NCI-H2171 (cell line): ENCODE measurements around the gene MTIF3.
"Not testable (repeated sequence)": the region's sequence is repeated elsewhere in the genome, so short reads cannot be mapped to it uniquely, and the experiment has no call there.

ENCODE experiments used
- DNase-seq: peaks from one replicate; lab custom pipeline; 2025; lab: John Stamatoyannopoulos, UW

Gene MTIF3

DNA sequence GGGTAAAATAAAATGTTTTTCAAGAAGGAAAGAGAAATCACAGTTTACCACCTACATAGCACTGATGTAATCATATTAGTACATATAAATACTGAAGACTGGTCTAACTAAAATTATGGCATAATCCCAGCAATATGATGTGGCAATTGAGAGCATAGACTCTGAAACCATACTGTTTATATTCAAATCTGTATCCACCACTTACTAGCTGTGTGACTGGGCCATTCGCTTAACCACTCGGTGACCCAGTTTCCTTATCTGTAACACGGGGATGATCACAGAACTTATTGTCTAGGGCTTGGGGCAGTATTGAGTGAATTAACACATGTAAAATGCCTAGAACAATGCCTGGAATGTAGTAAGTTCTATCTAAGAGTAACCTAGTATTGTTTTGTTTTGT is 39.0 kb downstream of the MTIF3 start:
- DNase-seq, result no peak

DNA sequence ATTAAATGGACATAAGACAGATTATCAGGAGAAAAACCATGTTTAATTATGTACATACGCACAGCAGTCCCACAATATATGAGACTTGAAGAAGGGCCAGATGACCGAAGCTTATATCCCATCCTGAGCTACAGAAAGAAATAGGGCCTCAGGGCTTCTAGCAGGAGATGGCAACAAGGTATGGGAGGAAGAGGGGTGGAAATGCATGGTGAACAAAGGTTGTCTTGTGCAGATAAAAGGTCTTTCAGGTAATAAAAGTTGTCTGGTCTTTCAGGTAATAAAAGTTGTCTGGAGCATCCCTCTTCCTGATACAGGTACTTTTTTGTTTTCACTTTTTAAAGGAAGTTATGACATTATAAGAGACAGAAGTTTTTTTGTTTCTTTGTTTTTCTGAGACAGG is 41.4 kb downstream of the MTIF3 start:
- no peak for DNase-seq

DNA sequence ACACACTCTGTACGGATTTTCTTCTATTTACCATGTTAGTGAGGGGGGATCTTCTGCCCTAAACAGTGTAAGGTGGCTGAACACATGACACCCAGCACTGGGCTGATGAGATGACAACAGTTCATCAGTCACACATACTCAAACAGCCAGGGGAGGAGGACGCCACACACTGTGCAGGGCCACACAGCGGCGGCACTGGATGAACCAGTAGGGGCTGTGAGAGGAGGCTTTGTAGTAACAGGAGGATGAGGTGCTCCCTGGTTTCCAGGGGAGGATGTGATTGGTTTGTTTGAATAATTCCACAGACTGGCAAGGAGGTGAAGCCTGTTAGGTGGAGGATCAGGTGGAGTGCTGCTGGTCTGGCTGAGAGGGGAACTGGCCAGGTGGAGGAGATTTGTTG is 42.3 kb downstream of the MTIF3 start:
- DNase-seq, result no peak

DNA sequence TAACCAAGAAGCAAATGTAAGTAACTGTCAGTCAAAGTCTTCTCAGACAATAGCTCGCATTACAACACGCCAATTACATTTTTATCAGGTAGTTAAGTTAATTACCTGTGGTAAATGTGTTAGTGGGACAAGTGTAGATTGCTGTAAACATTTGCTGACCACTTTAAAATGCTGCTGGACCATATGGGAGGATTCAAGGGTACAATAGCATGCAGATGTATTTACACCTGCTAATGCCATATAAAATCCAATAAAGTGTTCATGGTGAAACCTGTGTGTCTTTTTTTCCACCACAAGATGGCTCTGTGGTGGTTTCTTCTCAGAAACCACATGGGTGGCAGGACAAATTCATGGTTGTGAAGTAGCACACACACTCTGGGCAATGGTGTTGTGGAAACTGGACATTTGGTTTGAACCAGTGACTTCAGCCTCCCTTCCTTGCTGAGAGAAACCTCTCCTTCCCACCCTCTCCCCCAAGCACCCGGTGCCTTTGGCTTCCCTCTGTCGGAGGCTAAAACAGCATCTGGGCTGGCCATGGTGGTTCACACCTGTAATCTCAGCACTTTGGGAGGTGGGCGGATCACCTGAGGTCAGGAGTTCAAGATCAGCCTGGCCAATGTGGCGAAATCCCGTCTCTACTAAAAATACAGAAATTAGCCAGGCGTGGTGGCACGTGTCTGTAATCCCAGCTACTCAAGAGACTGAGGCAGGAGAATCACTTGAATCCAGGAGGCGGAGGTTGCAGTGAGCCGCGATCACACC is 44.0 kb downstream of the MTIF3 start:
- DNase-seq, result no peak

DNA sequence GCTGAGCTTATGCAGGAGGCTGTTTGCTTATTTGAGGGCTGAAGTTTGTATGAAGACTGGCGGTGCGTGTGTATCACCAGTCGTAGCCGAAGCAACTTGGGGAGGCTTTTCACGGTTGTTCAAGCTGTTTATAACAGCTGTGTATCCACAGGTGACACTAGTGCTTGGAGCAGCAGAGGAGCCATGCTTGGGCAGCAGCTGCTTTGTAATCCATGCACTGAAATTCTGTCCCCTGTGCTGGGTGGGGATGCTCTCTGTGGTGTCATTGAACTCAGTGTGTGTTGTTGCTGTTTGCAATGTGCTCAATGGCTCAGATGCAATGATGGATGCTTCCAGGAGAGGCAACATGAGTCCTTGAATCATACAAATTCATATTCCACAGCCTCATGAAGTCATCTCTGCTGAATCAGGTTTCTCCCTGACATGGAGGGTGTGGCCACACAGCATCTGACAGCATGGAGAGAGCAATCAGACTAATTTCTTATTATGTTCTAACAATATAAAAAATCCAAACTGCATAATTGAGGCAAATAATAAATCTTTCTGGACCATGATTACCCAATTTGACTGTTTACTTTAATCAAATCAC is 44.7 kb downstream of the MTIF3 start:
- no peak for DNase-seq

DNA sequence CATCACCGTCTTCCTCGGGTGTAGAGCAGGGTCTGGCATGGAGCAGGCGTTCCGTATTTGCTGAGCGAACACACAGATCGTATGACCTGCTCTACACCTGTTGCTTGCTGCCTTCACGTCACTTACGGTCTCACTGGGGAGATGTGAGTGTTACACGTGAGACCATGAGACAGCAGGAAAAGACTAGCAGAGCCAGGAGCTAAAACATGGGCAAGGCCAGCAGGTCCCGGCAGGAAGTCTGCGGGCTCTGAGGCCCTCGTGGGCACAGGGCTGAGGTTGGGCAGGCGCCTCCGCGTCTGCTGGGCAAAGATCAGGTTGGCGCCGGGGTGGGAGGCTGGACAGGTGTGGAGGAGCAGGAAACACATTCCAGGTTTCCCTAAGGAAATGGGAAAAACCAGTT is 45.7 kb downstream of the MTIF3 start:
- no peak for DNase-seq

DNA sequence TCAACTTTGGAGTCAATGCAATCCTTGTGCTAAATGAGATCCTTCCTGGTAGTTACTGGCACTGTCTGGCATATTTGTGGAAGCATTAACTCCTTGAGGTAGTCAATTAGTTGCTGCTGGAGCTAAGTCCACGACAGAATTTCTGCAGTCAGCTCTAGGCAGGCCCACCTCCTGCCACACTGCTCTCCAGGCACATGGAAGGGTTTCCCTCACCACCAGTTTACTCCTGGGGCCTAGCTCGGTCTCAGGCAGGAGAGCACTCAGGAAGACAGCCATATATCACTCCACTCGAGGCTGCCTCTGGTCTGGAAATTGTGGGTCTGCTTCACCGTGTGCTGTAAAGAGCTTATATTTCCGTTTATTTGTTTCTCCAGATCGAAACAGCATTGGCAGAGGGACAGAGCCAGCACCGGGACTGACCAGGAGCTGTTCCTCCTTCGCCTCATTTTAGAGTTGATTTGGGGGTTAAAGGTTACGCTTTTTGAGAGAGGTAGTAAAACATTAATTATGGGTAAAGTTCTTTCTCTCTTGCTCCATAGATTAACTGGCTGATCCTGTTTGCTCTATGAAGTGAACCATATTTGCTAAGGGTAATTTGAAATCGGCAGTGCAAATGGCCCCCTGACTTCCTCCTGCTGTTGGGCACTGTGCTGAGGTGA is 46.5 kb downstream of the MTIF3 start:
- DNase-seq, result no peak

DNA sequence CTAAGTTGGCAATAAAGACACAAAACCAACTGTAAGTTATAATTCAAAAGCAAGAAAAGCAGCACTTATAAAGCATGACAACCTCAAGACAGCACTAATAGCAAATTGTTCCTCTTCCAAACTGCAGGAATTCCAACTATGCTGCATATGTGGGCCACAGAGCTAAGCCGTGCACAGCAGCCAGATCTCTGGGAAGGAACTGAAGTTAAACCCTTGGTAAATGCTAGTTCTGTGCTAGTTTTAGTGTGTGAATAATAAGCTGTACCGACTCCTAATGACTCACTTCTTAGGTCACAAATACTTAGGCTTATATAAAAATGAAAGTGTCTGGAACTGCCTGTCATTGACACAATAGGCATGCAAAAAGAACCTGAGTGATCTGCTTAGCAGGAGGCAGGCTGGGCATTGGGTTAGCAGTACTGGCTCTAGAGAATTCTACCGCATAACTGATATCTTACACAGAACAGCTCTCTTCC is 47.1 kb downstream of the MTIF3 start:
- no peak for DNase-seq

DNA sequence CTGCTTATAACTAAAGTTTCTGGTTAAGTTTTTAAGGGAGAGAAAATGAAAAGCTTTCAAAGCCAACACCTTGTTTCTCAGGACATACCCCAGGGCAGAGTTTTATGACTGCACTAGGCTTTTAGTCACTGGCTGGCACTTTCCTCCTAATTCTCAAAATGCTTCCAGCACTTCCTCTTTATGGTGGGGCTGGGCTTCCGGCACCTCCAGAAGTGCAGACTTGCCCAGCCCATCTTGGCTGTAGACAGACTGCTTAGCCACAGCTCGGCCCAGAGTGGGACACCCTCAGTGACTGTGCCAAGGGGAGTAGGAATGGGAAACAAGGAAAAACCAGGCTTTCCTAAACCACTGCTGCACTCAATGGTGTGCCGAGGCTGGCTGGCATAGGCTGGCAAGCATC is 49.2 kb downstream of the MTIF3 start:
- DNase-seq, result no peak

DNA sequence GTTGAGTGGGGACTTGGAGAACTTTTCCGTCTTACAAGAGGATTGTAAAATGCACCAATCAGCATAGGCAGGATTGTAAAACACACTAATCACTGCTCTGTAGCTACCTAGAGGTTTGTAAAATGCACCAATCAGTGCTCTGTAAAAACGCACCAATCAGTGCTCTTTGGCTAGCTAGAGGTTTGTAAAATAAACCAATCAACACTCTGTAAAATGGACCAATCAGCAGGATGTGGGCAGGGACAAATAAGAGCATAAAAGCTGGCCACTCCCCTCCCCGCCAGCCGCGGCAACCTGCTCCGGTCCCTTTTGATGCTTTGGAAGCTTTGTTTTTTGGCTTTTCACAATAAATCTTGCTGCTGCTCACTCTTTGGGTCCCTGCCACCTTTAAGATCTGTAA is 50.0 kb downstream of the MTIF3 start:
- DNase-seq, result not testable (repeated sequence)

DNA sequence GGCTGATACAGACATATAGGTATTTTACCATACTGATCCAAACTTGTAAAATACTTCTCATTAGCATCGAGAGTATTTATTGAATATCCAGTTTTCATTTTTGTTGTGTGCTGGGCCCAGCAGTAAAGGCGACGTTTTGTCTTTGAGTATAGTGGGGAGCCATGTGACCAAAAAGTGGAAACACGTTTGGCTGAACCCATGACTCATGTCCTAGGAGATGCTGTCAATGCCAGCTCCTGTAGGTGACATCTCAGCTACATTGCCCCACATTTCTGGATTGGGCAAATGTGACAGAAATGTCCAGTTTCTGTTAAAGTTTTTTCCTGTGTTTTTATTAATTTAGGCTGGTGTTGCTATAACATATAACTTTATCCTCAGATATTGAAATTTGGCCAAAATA is 52.0 kb downstream of the MTIF3 start:
- DNase-seq, result no peak

DNA sequence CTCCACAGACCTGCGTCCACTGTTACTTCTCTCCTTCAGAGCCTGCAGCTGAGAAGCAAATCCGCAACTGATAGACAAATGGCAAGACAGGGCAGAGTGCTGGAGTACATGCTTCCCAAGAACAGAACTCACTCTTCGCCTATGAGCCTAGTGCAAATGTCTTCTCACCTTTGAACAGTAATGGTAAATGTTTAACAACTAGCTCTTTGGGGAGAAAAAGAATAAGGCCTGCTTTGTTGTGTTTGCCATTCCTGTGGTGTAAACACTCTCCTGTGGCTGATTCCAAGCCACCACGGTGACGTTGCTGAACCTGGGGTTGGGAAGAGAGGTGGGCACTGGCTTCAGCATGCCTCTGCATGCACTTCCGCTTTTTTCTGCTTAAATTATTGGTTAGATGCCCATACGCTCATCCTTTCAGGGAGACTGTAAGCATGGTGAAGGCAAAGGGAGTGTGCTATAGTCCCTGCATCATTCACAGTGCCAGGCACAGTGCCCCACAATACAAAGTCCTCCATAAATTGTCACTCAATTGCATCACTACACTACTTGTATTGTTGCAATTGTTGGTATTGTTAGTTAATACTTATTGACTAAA is 54.0 kb downstream of the MTIF3 start:
- DNase-seq, result no peak

DNA sequence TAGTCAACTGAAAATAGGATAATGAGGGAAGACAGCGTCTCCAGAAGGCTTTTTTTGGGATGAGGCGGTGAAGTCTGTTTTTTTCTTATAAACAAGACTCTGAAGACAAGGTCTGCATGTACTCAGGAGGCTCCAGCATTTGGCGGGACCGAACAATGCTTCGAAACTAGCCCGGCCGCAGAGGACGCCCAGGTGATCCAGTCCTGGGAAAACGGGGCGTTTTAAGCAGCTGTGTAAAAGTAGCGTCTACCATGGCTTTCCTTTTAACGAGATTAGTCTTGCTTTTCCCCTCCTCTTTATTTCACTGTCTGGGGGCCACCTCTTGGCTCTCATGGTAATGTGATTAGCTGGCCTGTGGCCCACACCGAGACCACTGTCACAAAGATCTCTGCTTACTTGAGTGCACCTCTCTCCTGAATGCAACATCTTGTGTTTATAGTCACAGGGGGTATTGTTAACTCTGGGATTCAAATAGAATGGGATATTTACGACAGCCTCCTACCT is 55.3 kb downstream of the MTIF3 start:
- DNase-seq, result no peak

DNA sequence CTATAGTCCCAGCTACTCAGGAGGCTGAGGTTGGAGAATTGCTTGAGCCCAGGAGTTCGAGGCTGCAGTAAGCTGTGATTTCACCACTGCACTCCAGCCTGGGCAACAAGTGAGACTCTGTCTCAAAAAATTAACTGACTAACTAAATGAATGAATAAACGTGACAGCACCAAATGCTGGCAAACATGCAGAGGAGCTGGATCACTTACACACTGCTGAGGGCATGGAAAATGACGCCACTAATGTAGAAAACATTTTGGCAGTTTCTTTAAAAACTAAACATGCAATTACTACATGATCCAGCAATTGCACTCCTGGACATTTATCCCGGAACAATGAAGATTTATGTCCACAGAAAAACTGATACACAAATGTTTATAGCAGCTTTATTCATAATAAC is 57.3 kb downstream of the MTIF3 start:
- DNase-seq, result no peak

DNA sequence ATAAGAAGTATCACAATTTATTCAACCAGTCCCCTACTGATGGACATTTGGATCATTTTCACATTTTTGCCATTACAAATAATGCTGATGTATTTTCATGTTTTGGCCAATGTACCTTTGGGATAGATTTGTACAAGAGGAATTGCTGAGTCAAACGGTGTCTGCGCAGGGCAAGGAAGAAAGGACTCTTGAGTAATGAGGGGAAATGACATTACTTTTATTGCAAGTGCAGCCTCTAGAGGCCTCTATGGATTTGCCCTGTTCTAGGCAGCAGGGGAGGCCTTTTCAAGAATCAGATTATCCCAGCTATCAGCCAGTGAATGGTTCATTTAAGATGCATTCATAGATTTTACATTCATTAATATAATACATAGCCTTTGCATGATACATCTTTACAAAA is 58.9 kb downstream of the MTIF3 start:
- DNase-seq, result no peak

DNA sequence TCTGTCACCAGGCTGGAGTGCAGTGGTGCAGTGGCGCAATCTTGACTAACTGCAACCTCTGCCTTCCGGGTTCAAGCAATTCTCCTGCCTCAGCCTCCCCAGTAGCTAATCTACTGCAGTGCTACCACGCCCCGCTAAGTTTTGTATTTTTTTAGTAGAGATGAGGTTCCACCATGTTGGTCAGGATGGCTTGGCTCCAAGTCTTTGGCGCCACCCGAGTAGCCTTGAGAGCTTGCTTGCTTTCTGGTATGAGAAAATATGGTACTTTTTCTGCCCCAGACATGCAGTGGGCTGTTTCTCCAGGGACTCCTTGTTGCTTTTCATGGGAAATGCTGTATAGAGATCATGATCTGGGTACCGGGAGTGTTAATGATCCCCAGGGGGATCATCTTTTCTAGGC is 60.5 kb downstream of the MTIF3 start:
- no peak for DNase-seq

DNA sequence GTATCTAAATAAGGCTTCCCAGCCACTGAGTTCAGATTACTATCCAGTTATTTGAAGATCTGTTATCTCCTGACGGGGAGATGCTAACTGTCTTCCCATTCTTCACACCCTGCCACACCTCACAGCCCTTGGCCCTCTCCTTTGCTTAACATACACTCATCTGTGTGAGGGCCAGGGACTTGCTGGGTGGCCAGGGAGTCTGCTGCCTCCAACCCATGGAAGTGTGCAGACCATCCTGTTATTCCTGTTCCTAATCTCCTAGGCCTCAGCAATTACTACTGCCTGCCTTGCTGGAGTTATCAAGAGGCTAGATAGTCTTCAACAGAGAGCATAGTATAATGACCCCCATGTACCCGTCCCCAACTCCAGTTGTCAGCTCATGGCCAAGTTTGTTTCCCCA is 62.1 kb downstream of the MTIF3 start:
- DNase-seq, result no peak
